ENCODE measurements around the gene SLC9A9.
"Not testable (repeated sequence)": the region's sequence is repeated elsewhere in the genome, so short reads cannot be mapped to it uniquely, and the experiment has no call there.

SLC9A9 gene

DNA sequence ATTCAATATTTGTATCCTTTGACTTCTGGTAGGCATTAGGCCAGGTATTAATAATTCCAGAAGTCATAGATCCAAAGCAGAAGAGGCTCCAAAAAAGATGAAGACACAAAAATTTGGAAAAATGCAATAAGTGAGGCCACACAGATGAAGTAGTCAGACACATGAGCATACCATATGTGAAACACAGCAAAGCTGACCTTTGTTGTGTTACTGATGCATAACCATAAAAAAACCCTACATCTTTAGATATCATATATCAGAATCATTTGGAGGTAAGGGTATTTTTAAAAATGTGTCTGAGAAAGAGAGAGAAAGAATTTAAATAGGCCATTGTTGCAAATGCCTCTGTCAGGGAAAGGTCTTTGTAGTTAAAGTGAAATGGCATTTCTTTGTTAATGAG is 314.9 kb downstream of the SLC9A9 start:
- no peak for DNase-seq

- DNase-seq: no peak
Observed at GRCh38 chr3:143532091-143532490, 316.2 kb downstream of the SLC9A9 start.

- no peak for DNase-seq
Observed at GRCh38 chr3:143531101-143531500, 317.2 kb downstream of the SLC9A9 start.

GRCh38 chr3:143529798-143530197 is 318.5 kb downstream of the SLC9A9 start:
- DNase-seq: no peak

DNA sequence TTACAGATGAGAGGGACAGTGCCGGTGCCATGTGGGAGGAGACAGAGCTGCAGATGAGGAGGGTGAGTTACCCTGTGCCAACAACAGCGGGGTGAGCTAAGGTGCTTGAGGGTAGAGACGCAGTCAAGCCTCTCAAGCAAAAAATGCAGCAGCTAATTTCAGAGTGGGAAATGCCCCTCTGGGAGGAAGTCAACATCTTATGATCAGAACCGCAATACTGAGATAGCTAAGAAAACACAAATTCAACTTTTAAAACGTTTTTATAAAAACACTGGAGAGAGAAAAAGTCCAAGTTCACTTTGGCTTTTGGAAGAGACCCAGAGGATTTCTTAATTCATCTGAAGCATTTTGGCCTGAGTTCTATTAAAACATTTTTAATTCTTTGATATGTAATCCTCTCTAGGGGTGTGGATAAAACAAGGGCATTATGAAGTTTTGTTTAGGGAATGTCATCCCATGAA is 319.2 kb downstream of the SLC9A9 start:
- DNase-seq: no peak

DNA sequence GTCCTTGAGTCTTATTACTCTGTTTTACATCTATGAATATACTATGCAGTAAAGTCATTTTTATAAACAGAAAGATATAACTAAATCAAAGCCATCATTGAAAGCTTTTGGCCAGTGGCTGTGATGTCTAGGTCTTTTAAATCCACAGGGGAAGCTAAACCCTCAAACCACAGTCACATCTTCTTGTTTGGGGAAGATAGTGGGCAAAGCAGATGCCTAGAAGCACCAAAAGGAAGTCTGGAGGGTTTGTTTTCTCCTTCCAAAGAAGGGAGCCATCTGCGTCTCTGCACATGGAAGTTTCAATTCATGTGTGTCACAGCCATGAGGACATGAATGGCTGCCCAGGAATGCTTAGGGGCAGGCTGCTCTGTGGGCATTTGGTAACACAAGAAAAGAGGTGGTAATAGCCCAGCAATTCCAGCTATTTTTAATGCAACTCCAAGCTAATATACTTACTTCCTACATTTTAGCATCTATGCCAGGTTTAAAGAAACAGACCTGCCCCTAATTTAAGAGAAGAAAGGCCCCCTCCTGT is 322.2 kb downstream of the SLC9A9 start:
- no peak for DNase-seq

DNA sequence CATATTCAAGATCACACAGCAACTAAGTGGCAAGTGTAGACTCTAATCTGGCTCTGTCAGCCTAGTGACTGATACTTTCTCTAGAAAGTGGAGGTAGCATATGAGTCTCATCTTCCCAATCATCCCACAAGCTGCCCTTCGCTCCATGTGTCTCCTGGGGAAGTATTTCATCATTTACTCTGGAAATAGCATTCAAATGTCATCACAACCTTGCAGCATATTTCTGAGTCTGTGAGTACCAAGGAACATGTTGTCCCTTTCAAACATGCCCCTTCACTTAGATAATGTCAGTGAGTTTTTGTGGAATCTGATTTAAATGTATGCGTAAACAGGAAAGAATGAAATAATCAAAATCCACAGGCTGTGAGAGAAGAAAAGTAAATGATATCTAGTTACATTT is 322.9 kb downstream of the SLC9A9 start:
- no peak for DNase-seq

- DNase-seq: no peak
Observed at GRCh38 chr3:143521803-143522202, 326.5 kb downstream of the SLC9A9 start.

DNA sequence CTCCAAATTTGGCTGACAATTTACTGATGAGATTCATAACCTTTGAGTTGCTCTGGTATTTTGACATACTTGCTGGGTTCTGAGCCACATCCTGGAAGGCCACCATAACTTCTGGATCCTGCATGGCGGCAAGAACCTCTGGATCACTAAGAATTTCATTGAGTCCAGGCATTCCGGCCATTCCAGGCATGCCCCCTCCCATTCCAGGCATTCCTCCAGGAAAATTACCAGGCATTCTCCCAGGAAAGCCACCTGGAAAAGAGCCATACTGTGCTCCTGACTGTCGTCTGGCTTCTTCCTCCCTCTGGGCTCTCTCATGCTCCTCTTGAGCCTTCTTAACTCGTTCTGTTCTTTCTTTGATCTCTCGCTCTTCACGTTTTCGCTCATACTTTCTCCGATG is 331.1 kb downstream of the SLC9A9 start:
- not testable (repeated sequence) for DNase-seq

- DNase-seq: no peak
Observed at GRCh38 chr3:143514874-143515273, 333.4 kb downstream of the SLC9A9 start.

DNA sequence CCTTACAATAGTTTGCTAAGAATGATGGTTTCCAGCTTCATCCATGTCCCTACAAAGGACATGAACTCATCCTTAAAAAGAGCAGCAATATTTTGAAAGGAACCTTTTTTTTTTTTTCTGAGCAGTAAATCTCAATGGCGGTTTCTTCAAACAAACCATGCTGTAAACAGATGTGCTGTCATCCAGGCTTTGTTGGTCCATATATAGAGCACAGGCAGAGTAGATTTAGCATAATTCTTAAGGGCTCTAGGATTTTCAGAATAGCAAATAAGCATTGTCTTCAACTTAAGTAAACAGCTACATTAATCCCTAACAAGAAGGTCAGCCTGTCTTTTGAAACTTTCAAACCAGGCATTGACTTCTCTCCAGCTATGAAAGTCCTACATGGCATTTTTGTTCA is 334.2 kb downstream of the SLC9A9 start:
- DNase-seq: no peak

- DNase-seq: no peak
Observed at GRCh38 chr3:143511174-143511879, 336.9 kb downstream of the SLC9A9 start.

- DNase-seq: no peak
Observed at GRCh38 chr3:143510601-143511000, 337.7 kb downstream of the SLC9A9 start.

- no peak for DNase-seq
Observed at GRCh38 chr3:143507735-143508580, 340.3 kb downstream of the SLC9A9 start.

GRCh38 chr3:143506190-143506589 is 342.1 kb downstream of the SLC9A9 start:
- no peak for DNase-seq

DNA sequence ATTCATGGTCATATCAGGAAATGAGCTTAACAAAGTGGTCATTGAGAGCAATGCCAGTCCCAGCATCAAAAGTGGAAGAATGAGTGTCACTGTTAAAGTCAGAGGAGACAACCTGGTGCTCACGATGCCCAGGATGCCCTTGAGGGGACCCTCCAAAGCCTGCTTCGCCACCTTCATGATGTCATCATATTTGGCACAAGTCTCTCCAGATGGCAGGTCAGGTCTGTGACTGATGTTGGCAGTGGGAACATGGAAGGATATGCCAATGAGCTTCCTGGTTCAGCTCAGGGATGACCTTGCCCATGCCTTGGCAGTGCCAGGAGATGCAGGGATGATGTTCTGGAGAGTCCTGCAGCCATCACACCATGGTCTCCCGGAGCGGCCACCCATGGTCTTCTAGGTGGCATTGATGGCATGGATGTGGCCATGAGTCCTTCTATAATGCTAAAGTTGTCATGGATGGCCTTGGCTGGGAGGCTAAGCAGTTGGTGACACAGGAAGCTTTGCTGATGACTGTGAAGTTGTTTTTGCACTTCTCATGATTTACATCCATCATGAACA is 344.9 kb downstream of the SLC9A9 start:
- no peak for DNase-seq

DNA sequence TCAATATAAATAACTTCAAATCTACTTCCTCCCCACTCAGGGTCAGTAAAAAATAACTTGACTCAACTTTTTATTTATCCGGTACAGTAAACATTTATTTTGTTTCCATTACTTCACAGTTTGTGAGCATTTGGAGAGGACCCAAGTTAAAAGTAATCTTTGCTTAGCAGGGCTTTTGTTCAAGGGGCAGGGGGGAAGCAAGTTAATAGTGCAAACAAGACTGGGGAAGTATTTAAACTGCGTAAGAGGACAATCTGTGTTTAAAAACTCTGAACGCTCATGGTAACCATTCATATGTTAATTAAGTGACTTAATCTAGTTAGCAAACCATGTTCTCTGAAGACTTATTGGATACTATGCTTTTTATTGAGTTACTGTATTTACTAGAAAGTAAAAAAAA is 346.2 kb downstream of the SLC9A9 start:
- no peak for DNase-seq

- no peak for DNase-seq
Observed at GRCh38 chr3:143497382-143497781, 350.9 kb downstream of the SLC9A9 start.

GRCh38 chr3:143496191-143496590 is 352.1 kb downstream of the SLC9A9 start:
- DNase-seq: no peak

GRCh38 chr3:143495527-143495926 is 352.7 kb downstream of the SLC9A9 start:
- no peak for DNase-seq

GRCh38 chr3:143486611-143487010 is 361.7 kb downstream of the SLC9A9 start:
- DNase-seq: no peak

- DNase-seq: no peak
Observed at GRCh38 chr3:143484846-143485512, 363.3 kb downstream of the SLC9A9 start.

DNA sequence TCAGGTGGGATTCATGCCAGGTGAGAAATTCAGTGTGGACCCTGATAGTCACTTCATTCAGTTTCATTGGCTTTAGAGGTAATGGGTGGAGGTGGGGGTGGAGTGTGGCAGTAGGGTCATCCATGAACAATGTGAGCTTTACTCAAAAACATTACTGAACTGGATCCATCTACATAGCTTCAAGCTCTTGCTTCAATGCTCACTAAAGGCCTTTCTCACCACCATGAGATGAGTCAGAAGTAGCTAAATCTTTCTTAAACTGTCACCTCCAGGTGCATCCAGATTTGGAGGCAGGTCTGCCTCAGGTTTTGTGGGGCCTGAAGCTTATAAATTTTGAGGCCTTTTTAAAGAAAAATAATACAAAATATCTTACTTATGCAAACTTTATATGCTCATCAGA is 365.1 kb downstream of the SLC9A9 start:
- DNase-seq: no peak
